ENCODE data around the gene ARHGEF38.

Gene ARHGEF38

GRCh38 chr4:105619188-105619931 is 66.9 kb downstream of the ARHGEF38 start:
- peak in 1 of 2 experiments; percentile 50 for DNase-seq

GRCh38 chr4:105620640-105621323 is 68.4 kb downstream of the ARHGEF38 start:
- DNase-seq, result no peak

- DNase-seq, result no peak
Observed at GRCh38 chr4:105622269-105622668, 69.8 kb downstream of the ARHGEF38 start.

DNA sequence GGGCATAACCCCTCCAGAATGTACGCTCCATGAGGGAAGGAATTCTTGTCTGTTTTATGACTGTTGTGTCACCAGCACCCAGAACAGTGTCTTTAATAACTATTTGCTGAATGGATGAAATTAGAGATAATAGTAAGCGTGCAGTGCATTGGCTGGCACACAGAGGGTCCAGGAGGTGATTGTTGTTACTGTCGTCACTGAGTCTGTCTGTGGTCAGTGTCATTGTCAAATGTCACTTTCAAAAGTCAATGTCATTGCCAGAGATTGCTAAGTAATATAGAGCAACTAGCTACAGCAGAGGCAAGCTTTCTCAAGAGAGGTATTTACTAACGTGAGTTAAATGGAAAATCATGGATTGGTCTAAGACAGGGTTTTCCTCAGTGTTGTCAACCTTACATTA is 70.7 kb downstream of the ARHGEF38 start:
- DNase-seq, result no peak

- peak in 1 of 2 experiments; percentile 43 for DNase-seq
Observed at GRCh38 chr4:105624530-105624929, 72.1 kb downstream of the ARHGEF38 start.

DNA sequence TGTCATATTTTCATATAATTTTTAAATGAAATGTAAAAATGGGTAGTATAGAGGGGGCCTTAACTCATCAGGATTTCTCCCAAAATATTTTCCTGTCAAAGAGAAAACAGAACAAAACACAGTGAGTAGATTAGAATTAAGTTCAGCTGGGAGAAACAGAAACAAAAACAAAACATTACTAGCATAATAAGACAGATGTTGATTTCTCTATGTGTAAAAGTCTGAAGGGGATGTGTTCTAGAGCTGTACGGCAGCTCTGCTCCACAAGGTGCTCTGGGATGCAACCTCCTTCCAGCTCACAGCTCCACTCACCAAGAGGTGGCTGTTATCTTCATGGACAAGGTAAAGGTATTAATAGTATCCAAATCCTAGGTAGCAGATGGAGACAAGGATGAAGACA is 72.8 kb downstream of the ARHGEF38 start:
- no peak for DNase-seq

GRCh38 chr4:105626846-105627245 is 74.4 kb downstream of the ARHGEF38 start:
- DNase-seq, result no peak

GRCh38 chr4:105627620-105628019 is 75.2 kb downstream of the ARHGEF38 start:
- DNase-seq, result no peak

GRCh38 chr4:105630670-105631655 is 78.5 kb downstream of the ARHGEF38 start:
- DNase-seq, result no peak

DNA sequence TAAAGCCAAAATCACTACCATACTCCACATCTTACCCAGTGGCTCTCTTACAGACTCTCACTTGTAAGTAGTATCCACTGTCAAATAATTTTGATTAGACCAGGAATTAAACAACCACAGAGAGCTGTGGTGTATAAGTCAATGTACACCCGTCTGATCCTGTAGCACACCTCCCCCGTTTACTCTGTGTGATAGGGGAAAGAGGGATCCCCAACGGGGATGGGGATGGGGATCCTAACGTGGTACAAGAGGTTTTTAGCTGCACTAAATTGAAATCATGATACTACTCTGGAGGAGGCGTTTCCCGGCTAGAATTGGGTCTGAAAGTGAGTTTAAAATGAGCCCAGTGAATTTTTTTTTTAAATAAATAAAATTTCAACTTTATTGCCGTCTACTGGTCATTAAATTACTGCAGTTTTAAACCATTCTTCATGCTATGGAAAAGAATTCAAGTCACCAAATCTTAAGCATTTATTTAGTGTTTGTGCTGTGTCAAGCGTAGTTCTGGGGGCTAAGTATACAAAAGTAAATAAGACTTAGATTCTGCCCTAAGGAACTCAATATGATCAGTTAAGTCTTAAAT is 79.5 kb downstream of the ARHGEF38 start:
- no peak for DNase-seq

DNA sequence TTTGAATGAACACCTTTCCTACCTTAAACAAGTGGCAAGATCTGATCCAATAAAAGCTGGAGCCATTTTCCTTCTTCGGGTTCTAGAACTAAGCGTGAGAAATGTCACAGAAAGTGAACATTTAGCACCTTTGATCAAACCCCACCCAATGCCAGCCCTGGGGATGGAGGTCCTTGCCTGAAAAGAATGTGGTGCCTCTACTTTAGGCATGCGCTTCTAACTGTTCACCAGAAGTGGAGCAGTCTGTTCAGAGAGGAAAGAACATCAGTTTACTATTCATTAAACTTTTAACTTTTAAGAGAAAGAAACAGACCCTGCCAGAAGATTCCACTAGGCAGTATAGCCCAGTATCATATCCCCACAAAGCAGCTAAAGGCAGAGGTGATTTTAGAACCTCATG is 80.2 kb downstream of the ARHGEF38 start:
- DNase-seq, result no peak

DNA sequence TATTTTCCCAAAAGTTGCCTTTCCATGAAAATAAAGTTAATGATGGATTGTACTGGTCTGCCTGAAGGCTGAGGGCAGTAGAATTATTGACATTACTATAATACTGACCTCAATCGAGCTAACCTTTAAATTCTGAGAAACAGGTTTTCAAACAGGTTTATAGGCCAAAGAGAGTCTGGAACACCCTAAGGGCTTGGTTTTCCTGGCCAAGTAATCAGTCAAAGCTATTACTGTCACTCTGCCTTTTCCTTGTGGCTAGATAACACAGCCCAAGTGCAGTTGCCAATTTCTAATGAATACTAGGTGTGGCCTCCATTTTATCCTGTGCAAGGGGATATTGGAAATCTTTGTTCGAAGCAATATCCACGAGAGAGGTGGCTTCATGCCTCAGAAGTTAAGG is 80.8 kb downstream of the ARHGEF38 start:
- DNase-seq, result no peak

DNA sequence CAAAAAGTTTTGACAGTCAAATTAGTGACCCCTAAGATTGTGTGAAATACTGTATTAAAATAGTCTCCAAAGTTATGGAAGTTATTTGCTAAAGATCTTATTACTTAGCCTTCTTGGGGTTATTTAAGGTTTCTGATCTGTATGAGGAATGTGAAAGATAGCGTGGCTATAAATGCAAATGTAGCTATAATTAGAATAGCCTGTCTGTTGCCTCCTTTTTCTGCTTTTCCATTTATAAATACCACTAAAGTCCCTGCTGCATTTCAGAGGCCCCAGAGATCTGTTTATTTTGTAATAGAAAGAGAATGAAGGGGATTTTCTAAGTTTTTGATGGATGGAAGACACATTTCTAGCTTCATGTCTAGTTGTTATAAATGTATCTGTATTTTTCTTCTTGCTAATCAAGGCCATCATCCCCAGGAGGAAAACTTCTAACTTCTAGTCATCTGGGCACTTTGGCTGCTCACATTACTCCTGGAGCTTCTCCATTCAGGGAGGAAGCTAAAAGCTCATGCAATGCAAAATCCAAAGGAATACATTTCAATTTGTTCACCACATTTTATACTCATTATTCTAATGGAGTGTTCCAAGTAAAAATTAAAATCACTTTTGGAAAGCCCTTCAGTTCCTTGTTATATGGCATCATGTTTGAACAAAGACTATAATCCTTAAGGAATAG is 82.1 kb downstream of the ARHGEF38 start:
- DNase-seq, result no peak

- peak; percentile 26 to 78 for DNase-seq
Observed at GRCh38 chr4:105637408-105638176, 85.2 kb downstream of the ARHGEF38 start.

DNA sequence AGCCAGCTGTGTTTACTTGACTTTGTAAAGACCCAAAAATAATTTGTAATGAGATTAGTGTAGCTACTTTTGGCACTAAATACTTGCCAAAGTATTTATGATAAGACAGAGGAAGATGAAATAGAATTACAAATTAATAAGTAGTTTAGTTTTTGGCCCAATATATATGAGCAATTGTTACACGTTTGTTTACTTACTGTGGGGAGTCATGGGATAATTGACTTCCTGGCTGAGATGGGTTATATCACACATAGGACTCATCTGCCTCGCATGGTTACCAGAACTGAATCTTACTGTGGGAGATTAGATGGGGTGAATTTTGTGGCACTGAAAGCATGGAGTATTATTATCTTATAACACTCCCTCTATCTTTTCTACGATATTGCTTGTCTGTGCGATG is 89.4 kb downstream of the ARHGEF38 start:
- no peak for DNase-seq

- peak in 1 of 2 experiments; percentile 59 for DNase-seq
Observed at GRCh38 chr4:105644257-105644656, 91.8 kb downstream of the ARHGEF38 start.

- no peak for DNase-seq
Observed at GRCh38 chr4:105645440-105645839, 93.0 kb downstream of the ARHGEF38 start.

DNA sequence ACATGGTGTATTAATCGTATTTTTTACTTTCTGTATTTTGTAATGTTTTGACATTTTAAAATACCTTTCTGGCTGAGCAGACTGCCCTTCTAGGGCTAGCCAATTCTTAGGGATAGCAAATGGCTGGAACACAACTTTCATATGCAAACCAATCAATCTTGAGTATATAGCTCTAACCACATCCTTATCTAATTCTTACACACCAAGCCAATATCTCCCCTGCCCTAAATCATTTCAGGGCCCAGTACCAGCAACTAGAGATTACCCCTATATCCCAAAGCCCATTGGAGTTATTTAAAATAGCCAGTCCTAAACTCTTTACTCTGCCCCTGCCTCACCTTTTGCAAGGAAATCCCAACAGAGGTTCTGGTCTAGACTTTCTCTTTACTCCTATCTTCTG is 97.8 kb downstream of the ARHGEF38 start:
- DNase-seq, result no peak

DNA sequence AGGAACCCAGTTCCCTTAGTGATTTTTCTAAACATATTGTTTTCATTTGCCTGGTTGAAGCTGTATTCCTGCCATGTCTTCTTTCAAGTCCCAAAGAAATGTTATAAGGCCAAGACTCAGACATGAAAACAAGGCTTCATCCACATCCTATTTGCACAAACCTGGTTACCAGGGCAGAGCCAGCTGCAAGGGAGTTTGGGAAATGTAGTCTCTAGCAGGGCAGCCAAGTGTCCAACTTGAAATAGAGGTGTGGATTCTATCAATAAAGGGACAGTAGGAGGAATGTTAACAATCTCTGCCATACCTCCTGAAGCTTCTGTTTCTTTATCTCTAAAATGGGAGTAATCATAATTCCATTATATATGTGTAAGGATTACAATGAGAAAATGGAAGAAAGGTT is 99.5 kb downstream of the ARHGEF38 start:
- no peak for DNase-seq

- DNase-seq, result no peak
Observed at GRCh38 chr4:105652286-105652888, 100.0 kb downstream of the ARHGEF38 start.

Data from NCI-H446 (cell line).